Retina (tissue), 1 donor: ENCODE measurements around the gene SMCHD1.

Experiments
- DNase-seq: peaks from one replicate; pipeline ENCODE4 v3.0.0-alpha.2; 2016

Gene SMCHD1

DNA sequence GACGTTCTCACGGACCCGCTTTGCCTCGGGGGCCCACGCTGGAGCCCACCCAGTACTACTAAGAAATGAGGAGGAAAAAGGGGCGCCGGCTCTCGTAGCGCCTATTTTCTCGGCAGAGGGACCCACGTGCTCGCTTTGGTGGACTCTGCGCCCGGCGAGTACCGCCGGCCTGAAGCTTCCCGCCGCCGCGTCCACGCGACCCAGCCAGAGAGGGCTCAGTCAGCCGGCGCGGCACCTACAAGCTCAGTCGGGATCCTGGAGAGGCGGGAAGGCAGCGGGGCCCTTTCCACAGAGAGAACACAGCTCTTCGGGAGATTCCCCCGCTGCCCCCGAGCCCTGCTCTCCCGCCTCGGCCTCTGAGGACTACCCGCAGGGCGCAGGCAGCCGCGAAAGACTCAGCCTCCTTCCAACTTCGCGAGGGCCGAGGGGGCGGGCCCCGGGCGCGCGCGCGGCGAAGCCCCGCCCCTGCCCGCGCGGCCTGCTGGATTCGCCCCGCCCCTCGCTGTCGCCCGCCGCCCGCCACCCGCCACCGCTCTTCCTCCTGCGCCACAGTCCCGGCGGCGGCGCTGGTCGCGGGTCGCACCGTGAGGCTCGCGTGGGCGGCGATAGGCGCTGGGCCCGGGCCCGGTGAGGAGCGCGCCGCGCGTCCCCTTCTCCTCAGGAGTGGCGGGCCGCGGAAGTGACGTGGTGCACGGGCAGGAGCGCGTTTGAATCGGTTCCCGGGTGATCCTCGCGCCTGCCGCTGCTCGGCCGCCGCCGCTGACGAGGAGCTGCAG, at the start of gene SMCHD1:
TSS of gene SMCHD1 (plus strand) at position 549 of the 776 bp plus-strand sequence. CDS start 350 bp downstream, outside the sequence.
- DNase-seq, result peak; percentile 95

DNA sequence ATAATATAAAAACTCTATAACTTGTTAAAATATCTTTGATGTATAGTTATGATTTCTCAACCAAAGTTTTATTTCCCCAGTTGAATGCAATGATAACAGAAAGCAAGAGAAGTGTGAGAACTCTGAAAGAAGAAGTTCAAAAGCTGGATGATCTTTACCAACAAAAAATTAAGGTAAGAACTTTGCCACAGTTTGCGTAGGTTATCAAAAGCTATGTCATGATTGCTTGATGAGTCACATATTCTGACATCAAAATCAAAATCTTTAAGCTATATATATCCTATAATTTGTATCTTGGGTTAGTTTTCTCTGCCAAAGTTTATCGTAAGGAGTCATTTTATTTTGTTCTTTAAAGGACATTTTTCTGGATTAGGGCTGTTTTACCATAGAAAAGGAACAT, 49.2 kb upstream of the SMCHD1 start:
- DNase-seq, result no peak

DNA sequence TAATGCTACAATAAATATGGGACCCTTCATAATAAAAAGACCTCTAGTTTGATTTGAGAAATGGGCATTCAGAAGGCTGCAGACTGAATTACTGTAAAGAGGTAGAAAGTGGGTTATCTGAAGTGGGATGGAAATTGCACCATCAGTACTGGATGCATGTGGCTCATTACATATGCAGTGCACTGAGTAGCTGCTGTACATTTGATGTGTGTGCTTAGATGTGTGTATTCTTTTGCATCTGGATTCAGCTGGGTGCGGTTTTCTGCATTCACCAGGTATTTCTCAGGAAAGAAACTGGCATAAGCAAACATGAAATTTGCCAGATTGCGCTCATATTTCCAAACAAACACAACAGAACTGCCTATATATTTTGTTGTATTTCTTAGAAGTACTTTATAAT, 45.9 kb upstream of the SMCHD1 start:
- no peak for DNase-seq

GRCh38 chr18:2610549-2610948, 45.0 kb upstream of the SMCHD1 start:
- DNase-seq, result no peak

GRCh38 chr18:2612996-2613395, 42.5 kb upstream of the SMCHD1 start:
- DNase-seq, result no peak

DNA sequence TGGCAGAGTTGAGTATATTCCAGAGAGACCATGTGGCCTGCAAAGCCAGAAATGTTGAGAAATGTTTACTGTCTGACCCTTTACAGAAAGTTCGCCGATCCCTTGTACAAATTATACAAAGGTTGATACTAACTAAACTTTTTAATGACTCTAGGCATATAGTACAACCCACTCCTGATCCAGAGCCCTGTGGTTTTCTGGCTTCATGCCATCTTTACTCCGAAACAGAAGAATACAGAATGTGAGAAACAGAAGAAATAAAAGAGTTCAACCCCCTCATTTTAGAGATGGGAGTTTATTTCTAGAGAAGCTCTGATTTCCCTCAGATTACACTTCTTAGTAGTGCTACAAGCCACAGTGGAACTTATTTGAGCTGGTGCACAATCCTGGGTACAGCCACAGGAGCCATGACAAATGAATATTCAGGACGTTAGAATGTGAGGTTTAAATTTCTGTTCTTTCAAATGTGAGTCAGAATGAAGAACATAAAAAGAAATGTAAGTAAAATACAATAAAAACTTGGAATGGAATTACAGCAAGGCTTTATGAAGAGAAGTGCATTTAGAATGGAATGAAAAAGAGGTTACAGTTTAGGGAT, 38.0 kb upstream of the SMCHD1 start:
- no peak for DNase-seq

DNA sequence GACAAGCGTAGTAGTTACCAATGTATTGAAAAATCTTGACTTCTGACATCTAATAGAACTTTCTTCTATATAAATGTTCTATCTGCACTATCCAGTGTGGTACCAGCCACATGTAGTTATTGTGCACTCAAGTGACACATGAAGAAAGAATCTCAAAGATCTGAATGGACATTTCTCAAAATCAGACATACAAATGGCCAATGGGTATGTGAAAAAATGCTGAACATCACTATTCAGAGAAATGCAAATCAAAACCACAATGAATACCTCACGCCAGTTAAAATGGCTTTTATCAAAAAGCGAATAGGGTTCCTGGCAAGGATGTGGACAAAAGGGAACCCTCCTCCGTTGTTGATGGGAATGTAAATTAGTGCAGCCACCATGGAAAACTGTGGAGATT, 37.5 kb upstream of the SMCHD1 start:
- no peak for DNase-seq

GRCh38 chr18:2625217-2625616, 30.3 kb upstream of the SMCHD1 start:
- DNase-seq, result no peak

- DNase-seq, result no peak
These were observed 27.7 kb upstream of the SMCHD1 start for GRCh38 chr18:2627821-2628276.

GRCh38 chr18:2629003-2629402, 26.5 kb upstream of the SMCHD1 start:
- DNase-seq, result no peak

DNA sequence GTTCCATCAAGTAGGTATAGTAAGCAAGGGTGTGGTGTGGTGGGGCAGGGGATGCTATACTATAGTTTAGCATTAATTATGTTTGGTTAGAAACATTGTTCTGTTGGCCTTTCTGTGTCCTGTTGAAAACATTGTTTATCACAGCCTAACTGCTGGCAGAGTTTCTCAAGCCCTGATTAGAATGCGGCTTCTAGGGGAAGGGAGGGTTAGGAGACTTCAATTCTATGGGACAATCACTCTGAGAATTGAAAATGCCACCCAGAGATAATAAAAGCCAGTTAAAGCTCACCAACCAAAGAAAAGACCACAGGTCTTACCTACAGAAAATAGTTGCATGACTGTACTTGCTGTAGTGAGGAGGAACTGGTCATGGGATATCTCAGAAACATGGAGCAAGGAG, 19.9 kb upstream of the SMCHD1 start:
- DNase-seq, result no peak

DNA sequence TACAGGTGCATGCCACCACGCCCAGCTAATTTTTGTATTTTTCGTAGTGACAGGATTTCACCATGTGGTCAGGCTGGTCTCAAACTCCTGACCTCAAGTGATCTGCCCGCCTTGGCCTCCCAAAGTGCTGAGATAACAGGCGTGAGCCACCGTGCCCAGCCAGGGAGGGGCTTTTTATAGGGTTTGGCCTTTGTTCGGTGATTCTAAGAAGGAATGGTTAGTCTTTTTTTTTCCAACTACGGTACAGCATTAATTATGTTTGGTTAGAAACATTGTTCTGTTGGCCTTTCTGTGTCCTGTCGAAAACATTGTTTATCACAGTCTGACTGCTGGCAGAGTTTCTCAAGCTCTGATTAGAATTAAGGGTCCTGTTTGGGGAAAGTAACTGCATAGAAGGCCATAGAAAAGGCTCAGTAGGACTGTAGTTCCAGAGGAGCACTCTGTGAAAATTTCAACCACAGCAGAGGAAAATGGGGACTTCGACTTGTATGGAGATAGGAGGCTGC, 19.3 kb upstream of the SMCHD1 start:
- no peak for DNase-seq

- no peak for DNase-seq
These were observed 13.9 kb upstream of the SMCHD1 start for GRCh38 chr18:2641638-2642037.

DNA sequence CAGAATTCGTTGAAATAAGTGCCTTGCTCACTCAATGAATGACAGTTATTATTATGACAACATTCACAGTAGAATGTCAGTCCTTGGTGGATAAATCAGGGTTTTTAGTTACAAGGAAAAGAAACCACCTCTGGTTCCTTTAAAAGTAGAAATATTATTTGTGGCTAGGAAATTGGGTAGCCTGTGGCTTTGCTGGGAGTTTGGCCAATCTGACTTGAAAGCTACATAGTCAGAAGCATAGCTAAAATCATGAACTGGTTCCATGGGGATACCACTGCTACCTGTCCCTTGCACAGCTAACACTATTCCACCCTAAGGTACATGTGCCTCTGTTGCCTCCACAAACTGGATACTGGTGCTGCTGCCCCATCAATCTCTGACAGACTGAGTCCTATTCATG, 12.8 kb upstream of the SMCHD1 start:
- DNase-seq, result no peak

DNA sequence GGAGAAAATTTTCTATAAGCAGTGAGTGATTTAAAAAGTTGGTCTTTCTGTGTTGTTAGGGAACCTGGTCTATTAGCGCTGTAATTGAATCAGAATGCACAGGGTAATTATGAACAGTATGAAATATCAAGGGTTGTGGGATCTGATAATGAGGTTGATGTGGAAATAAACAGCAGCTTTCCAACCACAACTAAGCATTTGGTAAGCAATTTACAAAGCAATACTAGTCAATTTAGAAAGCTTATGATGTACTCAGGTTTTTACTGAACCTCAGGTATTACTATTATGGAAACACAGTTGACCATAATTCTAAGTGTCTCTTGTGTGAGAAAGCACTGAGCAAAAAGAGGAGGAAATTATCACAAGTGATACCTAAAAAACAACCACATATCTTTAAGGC, 11.0 kb upstream of the SMCHD1 start:
- no peak for DNase-seq

- DNase-seq, result no peak
These were observed 3.5 kb upstream of the SMCHD1 start for GRCh38 chr18:2651981-2652380.

GRCh38 chr18:2653467-2653866, 2.1 kb upstream of the SMCHD1 start:
- no peak for DNase-seq

DNA sequence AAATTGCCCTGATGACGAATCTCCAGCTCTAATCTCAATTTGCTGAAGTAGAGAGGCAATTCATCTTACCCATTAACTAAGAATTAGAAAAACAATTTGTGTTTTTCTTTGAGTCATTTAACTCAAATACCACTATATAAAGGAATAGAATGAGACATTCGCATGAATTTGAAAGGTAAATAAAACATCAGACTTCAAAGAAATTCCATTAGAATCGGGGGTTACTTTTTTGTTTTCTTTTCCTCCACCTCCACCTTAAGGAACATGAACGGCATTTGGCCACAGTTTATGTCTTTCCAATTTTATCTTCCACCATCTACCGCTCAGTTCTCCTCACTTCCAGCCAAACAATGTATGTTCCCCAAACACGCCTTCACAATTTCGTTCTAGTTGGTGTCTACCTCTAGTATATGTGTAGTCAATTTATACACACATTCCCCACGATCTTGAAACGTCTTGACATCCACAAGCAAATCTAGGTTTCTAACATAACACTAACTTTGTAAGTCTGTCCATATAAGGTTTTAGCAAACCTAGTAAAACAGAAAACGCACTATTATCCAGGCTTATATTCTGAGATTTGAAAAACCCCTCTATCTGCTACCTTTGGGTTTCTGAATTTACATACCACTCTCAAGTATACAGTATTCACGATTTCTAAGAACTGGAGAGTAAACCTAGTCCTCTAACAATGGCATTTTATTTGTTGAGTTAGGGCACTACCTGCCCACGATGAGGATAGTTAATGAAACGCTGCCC, 1.2 kb upstream of the SMCHD1 start:
- DNase-seq, result peak; percentile 29

- no peak for DNase-seq
These were observed 673 bp upstream of the SMCHD1 start for GRCh38 chr18:2654928-2655177.

GRCh38 chr18:2655954-2656236, 369 bp downstream of the SMCHD1 start:
- peak; percentile 87 for DNase-seq

DNA sequence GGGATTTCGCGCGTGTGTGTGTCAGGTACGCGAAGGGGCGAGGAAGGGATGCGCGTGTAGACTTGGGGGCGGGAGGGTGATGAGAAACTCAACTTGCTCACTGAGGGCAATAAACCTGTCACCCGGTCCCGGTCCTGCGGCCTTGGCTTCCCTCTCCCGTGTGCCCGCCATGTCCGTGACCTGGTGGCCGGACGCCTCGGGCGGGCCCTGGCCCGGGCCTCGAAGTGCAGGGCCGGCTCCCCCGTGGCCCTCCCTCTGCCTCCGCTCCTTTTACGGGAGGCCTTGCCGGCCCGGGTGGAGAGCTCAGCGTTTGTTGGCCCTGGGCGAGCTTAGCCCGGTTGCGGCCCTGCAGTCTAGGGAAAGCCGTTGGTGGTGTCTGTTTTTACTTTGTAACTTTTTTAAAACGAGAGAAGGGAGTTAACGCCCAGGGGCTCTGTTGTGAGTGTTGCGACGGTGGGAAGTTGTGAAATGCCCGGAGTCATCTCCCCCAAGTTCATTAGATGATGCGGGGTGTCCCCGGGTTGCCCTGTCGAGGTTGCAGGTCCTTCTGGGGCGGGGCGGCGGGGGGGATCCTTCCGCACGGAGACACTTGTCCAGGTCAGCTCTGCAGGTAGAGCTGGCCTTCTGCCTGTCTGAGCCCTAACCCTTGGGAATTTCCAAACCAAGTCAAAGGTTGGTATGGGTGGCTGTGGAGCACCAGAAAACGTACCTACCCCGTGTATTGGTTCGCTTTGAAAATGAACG, 883 bp downstream of the SMCHD1 start:
- peak; percentile 83 for DNase-seq

GRCh38 chr18:2656981-2657512, 1.5 kb downstream of the SMCHD1 start:
- no peak for DNase-seq

- DNase-seq, result no peak
These were observed 2.4 kb downstream of the SMCHD1 start for GRCh38 chr18:2657788-2658458.
